HG02970 (cell line): ENCODE results near the gene FIBCD1.
"Not testable (repeated sequence)": the region's sequence is repeated elsewhere in the genome, so short reads cannot be mapped to it uniquely, and the experiment has no call there.

Experiments used
- ATAC-seq: cut with Tn5 transposase; IDR thresholded peaks from one replicate; pipeline ENCODE4 v1.9.1; 2021; ENCODE audit warnings: mild to moderate bottlenecking, moderate library complexity, moderate number of reproducible peaks; ENCODE audit not compliant: unreplicated experiment, low FRiP score

The FIBCD1 gene

GRCh38 chr9:130955947-130956621 lies 17.0 kb upstream of the FIBCD1 start:
- ATAC-seq, result no peak

GRCh38 chr9:130954925-130955324 lies 15.9 kb upstream of the FIBCD1 start:
- not testable (repeated sequence) for ATAC-seq

- no peak for ATAC-seq
Observed at GRCh38 chr9:130954317-130954716, 15.3 kb upstream of the FIBCD1 start.

GRCh38 chr9:130952065-130952762 lies 13.2 kb upstream of the FIBCD1 start:
- no peak for ATAC-seq

- no peak for ATAC-seq
Observed at GRCh38 chr9:130950039-130950311, 10.9 kb upstream of the FIBCD1 start.

GRCh38 chr9:130949188-130950038 lies 10.4 kb upstream of the FIBCD1 start:
- ATAC-seq, result no peak

- ATAC-seq, result no peak
Observed at GRCh38 chr9:130948266-130948665, 9.2 kb upstream of the FIBCD1 start.

GRCh38 chr9:130947618-130948140 lies 8.6 kb upstream of the FIBCD1 start:
- no peak for ATAC-seq

- ATAC-seq, result no peak
Observed at GRCh38 chr9:130946766-130947617, 7.9 kb upstream of the FIBCD1 start.

GRCh38 chr9:130945173-130945572 lies 6.1 kb upstream of the FIBCD1 start:
- no peak for ATAC-seq

- ATAC-seq, result no peak
Observed at GRCh38 chr9:130944510-130945058, 5.5 kb upstream of the FIBCD1 start.

GRCh38 chr9:130943777-130944176 lies 4.7 kb upstream of the FIBCD1 start:
- ATAC-seq, result no peak

GRCh38 chr9:130943221-130943620 lies 4.2 kb upstream of the FIBCD1 start:
- ATAC-seq, result no peak

GRCh38 chr9:130942679-130943078 lies 3.6 kb upstream of the FIBCD1 start:
- ATAC-seq, result no peak

GRCh38 chr9:130942084-130942483 lies 3.0 kb upstream of the FIBCD1 start:
- no peak for ATAC-seq

GRCh38 chr9:130940693-130941576 lies 1.9 kb upstream of the FIBCD1 start:
- no peak for ATAC-seq

- no peak for ATAC-seq
Observed at GRCh38 chr9:130940027-130940549, 1.0 kb upstream of the FIBCD1 start.

- no peak for ATAC-seq
Observed at GRCh38 chr9:130939405-130940026, 469 bp upstream of the FIBCD1 start.
